A549 (cell line): ENCODE results near the gene LY86. TPM values are rescaled to one million over a fixed set of nuclear protein-coding genes. Genes with fewer than 3 reads are reported as not detected.

ENCODE experiments used
- ATAC-seq, 2 experiments: fragments of 200-7000 bp in 1 of 2; fragments of >200 bp in 1 of 2; cut with Nextera tagmentation in 1 of 2; cut with Tn5 transposase in 1 of 2; 3 replicates each; pipeline versions ENCODE4 v1.8.0 to v1.9.1; 2018 to 2020; ENCODE audit warnings: mild to moderate bottlenecking in 1 of 2, moderate library complexity in 1 of 2
- CTCF ChIA-PET: fragments of 300-600 bp; sonication (Branson Sonifier 250); formaldehyde crosslinking; extraction: SDS; loops from one replicate; lab custom pipeline; 2021; ENCODE audit warnings: antibody characterized with exemption, inconsistent platforms; lab: Yijun Ruan, JAX
- POLR2A ChIA-PET: fragments of 350-600 bp; formaldehyde crosslinking; extraction: SDS; loops from one replicate; lab custom pipeline; 2021; ENCODE audit warnings: antibody characterized with exemption, inconsistent platforms; lab: Yijun Ruan, JAX
- DNase-seq, 2 experiments: peaks; one replicate each; pipeline versions ENCODE4 v3.0.0 to v3.0.0-alpha.2; 2011 to 2016; ENCODE audit warnings: low read depth in 1 of 2, low spot score in 1 of 2
- FAIRE-seq: peaks from 2 replicates; lab custom pipeline; 2011; peaks lifted over from hg19 to GRCh38; lab: Jason Lieb, UNC
- H3K27ac ChIP-seq, 2 experiments: fragments of >200 bp; sonication (Bioruptor Twin); formaldehyde crosslinking; 3 replicates each; pipeline ENCODE4 v1.5.1; 2016 to 2017
- H3K4me1 ChIP-seq: fragments of >200 bp; sonication (Bioruptor Twin); formaldehyde crosslinking; 3 replicates; pipeline ENCODE4 v1.6.1; 2016
- H3K4me2 ChIP-seq: fragments of >200 bp; sonication (Bioruptor Twin); formaldehyde crosslinking; 3 replicates; pipeline ENCODE4 v1.6.1; 2016
- H3K4me3 ChIP-seq: fragments of >200 bp; sonication (Bioruptor Twin); formaldehyde crosslinking; 3 replicates; pipeline ENCODE4 v1.5.1; 2016
- H3K9me3 ChIP-seq: fragments of >200 bp; sonication (Bioruptor Twin); formaldehyde crosslinking; 3 replicates; pipeline ENCODE4 v1.6.1; 2016
- BHLHE40 ChIP-seq: IDR thresholded peaks from 2 replicates; pipeline ENCODE4 v1.6.1; 2012; ENCODE audit warnings: low read depth, low read length, inconsistent platforms
- CBX8 ChIP-seq: fragments of 200-600 bp; sonication (generic); IDR thresholded peaks from 2 replicates; pipeline ENCODE4 v1.6.1; 2016
- CEBPB ChIP-seq, 2 experiments: fragments of >200 bp in 1 of 2; sonication (Bioruptor Twin) in 1 of 2; formaldehyde crosslinking in 1 of 2; IDR thresholded peaks; 2 replicates each; pipeline ENCODE4 v1.6.1; 2012 to 2016
- EP300 ChIP-seq, 2 experiments: fragments of >200 bp; sonication (Bioruptor Twin); formaldehyde crosslinking; IDR thresholded peaks; 2 replicates in 1 of 2; 3 replicates in 1 of 2; pipeline ENCODE4 v1.6.1; 2016 to 2017
- ESRRA ChIP-seq: fragments of 150-350 bp; IDR thresholded peaks from 2 replicates; pipeline ENCODE4 v1.6.1; 2014; ENCODE audit warnings: mild to moderate bottlenecking, low read length, borderline replicate concordance
- HDAC2 ChIP-seq: fragments of 200-600 bp; sonication (generic); IDR thresholded peaks from 2 replicates; pipeline ENCODE4 v1.6.1; 2016
- HMGXB4 ChIP-seq: fragments of 250-450 bp; sonication (Bioruptor Pico); IDR thresholded peaks from 2 replicates; pipeline ENCODE4 v1.5.0; 2021; ENCODE audit warnings: mild to moderate bottlenecking, moderate library complexity, borderline replicate concordance
- HOXB5 ChIP-seq: fragments of 250-450 bp; sonication (Bioruptor Pico); IDR thresholded peaks from 2 replicates; pipeline ENCODE4 v1.5.0; 2020; ENCODE audit warnings: mild to moderate bottlenecking, moderate library complexity
- JUNB ChIP-seq: fragments of >200 bp; sonication (Bioruptor Twin); formaldehyde crosslinking; IDR thresholded peaks from 2 replicates; pipeline ENCODE4 v1.6.1; 2016
- MAZ ChIP-seq: fragments of 150-350 bp; IDR thresholded peaks from 2 replicates; pipeline ENCODE4 v1.6.1; 2014; ENCODE audit warnings: antibody characterized with exemption, low read depth, low read length, borderline replicate concordance
- MYC ChIP-seq: IDR thresholded peaks from 2 replicates; pipeline ENCODE4 v1.6.1; 2012; ENCODE audit warnings: mild to moderate bottlenecking, inconsistent platforms, low read length, improper control_type of control experiment, borderline replicate concordance
- NPAS2 ChIP-seq: fragments of 250-450 bp; sonication (Bioruptor Pico); IDR thresholded peaks from 2 replicates; pipeline ENCODE4 v1.8.0; 2022; ENCODE audit warnings: mild to moderate bottlenecking, moderate library complexity, borderline replicate concordance
- NR3C1 ChIP-seq: fragments of >200 bp; sonication (Bioruptor Twin); formaldehyde crosslinking; IDR thresholded peaks from 3 replicates; pipeline ENCODE4 v1.6.1; 2017
- POLR2A ChIP-seq: IDR thresholded peaks from 2 replicates; pipeline ENCODE4 v1.6.1; 2012; ENCODE audit warnings: mild to moderate bottlenecking, low read length
- POLR2AphosphoS2 ChIP-seq: conservative IDR thresholded peaks from 2 replicates; pipeline ENCODE4 v1.6.1; 2012; ENCODE audit warnings: low read length, improper control_type of control experiment, inconsistent platforms
- RAD21 ChIP-seq, 2 experiments: fragments of >200 bp in 1 of 2; sonication (Bioruptor Twin) in 1 of 2; formaldehyde crosslinking in 1 of 2; IDR thresholded peaks in 1 of 2; conservative IDR thresholded peaks in 1 of 2; 2 replicates in 1 of 2; 3 replicates in 1 of 2; pipeline ENCODE4 v1.6.1; 2012 to 2018; ENCODE audit warnings: inconsistent platforms in 1 of 2
- RARB ChIP-seq: fragments of 250-450 bp; sonication (Bioruptor Pico); IDR thresholded peaks from 2 replicates; pipeline ENCODE4 v1.8.0; 2021; ENCODE audit warnings: mild to moderate bottlenecking, moderate library complexity
- REST ChIP-seq: fragments of 200-600 bp; sonication (generic); IDR thresholded peaks from 2 replicates; pipeline ENCODE4 v1.6.1; 2016; ENCODE audit warnings: antibody characterized with exemption, mild to moderate bottlenecking, moderate library complexity
- RFX5 ChIP-seq: fragments of 450-650 bp; IDR thresholded peaks from 2 replicates; pipeline ENCODE4 v1.7.1; 2014; ENCODE audit warnings: antibody characterized with exemption, mild to moderate bottlenecking, moderate library complexity
- SREBF2 ChIP-seq: fragments of 450-650 bp; IDR thresholded peaks from 2 replicates; pipeline ENCODE4 v1.6.1; 2014; ENCODE audit warnings: mild to moderate bottlenecking, moderate library complexity
- USF2 ChIP-seq: fragments of 450-650 bp; IDR thresholded peaks from 2 replicates; pipeline ENCODE4 v1.6.1; 2014; ENCODE audit warnings: antibody characterized with exemption
- ZC3H11A ChIP-seq: fragments of 450-650 bp; IDR thresholded peaks from 2 replicates; pipeline ENCODE4 v1.6.1; 2014; ENCODE audit warnings: antibody characterized with exemption, mild to moderate bottlenecking
- ZFP36 ChIP-seq: fragments of 450-650 bp; IDR thresholded peaks from 2 replicates; pipeline ENCODE4 v1.6.1; 2014; ENCODE audit warnings: borderline replicate concordance; ENCODE audit not compliant: partially characterized antibody
- WGBS: methylation state at CpG from one replicate; pipeline ENCODE4 v1.1.6; 2017; ENCODE audit errors: missing lambda C conversion rate; 5-methylcytosine and 5-hydroxymethylcytosine counted together
- polyA plus RNA-seq, 4 experiments: library from polyadenylated mRNA; depleted of rRNA in 3 of 4; stranded (reverse); fragments of >200 nt; fragmentation: RNase III in 1 of 4; extraction: RNeasy Plus Mini Kit Qiagen cat#74134 plus additional on column Dnase treatment in 1 of 4; gene quantifications; 2 replicates in 3 of 4; 3 replicates in 1 of 4; pipeline ENCODE4 v1.2.3, GENCODE V29; 2011 to 2017
- TF ChIP-seq, protein P1 (sequence below): fragments of 250-450 bp; sonication (Bioruptor Pico); IDR thresholded peaks from 2 replicates; pipeline ENCODE4 v1.5.0; 2020; ENCODE audit warnings: low read depth, mild to moderate bottlenecking, moderate library complexity
- TF ChIP-seq, protein P2 (sequence below): fragments of >200 bp; sonication (Bioruptor Twin); formaldehyde crosslinking; IDR thresholded peaks from 2 replicates; pipeline ENCODE4 v1.6.1; 2016
- TF ChIP-seq, protein P3 (sequence below): fragments of >200 bp; sonication (Bioruptor Twin); formaldehyde crosslinking; IDR thresholded peaks from 3 replicates; pipeline ENCODE4 v1.6.1; 2016

Gene LY86
- polyA plus RNA-seq, 2 of the 4 experiments (the other 2 are of a cell fraction) = not detected

- DNase-seq = no peak
- ATAC-seq = no peak
- ChIA-PET CTCF (interaction anchor here (0.7 to 1.6 kb wide), 4 partner anchors 11 to 1414 kb away, joined by 3 to 6 read pairs (median 3); no protein-coding TSS in a partner anchor), POLR2A (no interaction called here)
- Histone ChIP-seq H3K4me2 (no peak overlapping the region), H3K4me3 (no peak overlapping the region), H3K4me1 (no peaks in the 10 kb centered on the region), H3K27ac (no peak overlapping the region), H3K9me3 (no peaks in the 10 kb centered on the region)
- no peak for FAIRE-seq
- 31% methylated on average over 7 of the region's 7 CpGs for WGBS
- no peak for TF ChIP-seq JUNB
- TF ChIP-seq RAD21 (conservative IDR thresholded peaks at IDR 0.05 in 1 of 2, IDR thresholded peaks at IDR 0.05 in 1 of 2) = no peak
- TF ChIP-seq NPAS2 = no peak
Observed at GRCh38 chr6:6557886-6558285, 30.6 kb upstream of the LY86 start.

DNA sequence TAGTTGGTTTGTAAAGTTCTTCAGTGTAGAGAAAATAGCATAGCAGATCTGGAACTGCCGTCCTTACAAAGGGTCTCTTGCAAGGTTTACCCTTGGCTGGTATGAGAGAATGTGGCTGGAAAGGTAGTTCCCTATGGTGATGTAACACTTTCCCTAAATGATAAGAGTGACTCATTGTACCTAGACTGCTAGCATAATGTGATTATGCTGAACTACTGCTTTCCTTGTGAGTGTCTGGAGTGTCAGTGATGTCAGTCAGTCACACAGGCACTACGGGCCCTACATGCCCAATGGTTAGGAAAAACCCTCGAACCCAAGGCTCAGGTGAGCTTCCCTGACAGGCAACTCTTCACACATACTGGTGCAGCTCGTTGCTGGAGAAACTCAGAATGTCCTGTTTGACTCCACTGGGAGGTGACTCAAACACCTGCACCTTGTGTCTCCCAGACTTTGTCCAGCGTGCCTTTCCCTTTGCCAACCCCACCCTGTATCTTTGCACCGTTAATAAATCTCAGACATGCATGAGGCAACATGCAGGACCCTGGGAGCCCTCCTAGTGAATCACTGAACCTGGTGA, 28.4 kb upstream of the LY86 start:
- CTCF ChIA-PET = interaction anchor here (1.2 kb wide), 1 partner anchor 13 kb away, joined by 3 read pairs; no protein-coding TSS in a partner anchor

GRCh38 chr6:6560909-6561308, 27.6 kb upstream of the LY86 start:
- no peak overlapping the region for H3K4me2 ChIP-seq
- H3K9me3 ChIP-seq = no peaks in the 10 kb centered on the region
- CTCF ChIA-PET = no interaction called here
- 38% methylated on average over 3 of the region's 3 CpGs for WGBS
- no peak overlapping the region for H3K27ac ChIP-seq
- no peaks in the 10 kb centered on the region for H3K4me1 ChIP-seq
- no peak overlapping the region for H3K4me3 ChIP-seq
- ATAC-seq (no peak), FAIRE-seq (no peak), DNase-seq (no peak)
- POLR2A ChIA-PET = no interaction called here
- no peak for TF ChIP-seq HOXB5 (CRISPR knock-in tag)
- no peak for TF ChIP-seq EP300 (IDR thresholded peaks at IDR 0.05)
- TF ChIP-seq POLR2A = no peak
- TF ChIP-seq REST = no peak
- no peak for TF ChIP-seq NPAS2
- no peak for TF ChIP-seq HDAC2
- TF ChIP-seq ESRRA = no peak
- no peak for TF ChIP-seq CEBPB (IDR thresholded peaks at IDR 0.05)
- no peak for TF ChIP-seq MYC
- TF ChIP-seq USF2 = no peak
- TF ChIP-seq, protein P1, sequence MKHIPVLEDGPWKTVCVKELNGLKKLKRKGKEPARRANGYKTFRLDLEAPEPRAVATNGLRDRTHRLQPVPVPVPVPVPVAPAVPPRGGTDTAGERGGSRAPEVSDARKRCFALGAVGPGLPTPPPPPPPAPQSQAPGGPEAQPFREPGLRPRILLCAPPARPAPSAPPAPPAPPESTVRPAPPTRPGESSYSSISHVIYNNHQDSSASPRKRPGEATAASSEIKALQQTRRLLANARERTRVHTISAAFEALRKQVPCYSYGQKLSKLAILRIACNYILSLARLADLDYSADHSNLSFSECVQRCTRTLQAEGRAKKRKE (CRISPR knock-in tag) = no peak
- TF ChIP-seq SREBF2 = no peak

More for the DNA sequence above, 28.4 kb upstream of the LY86 start:
- Histone ChIP-seq H3K4me1 (no peaks in the 10 kb centered on the region), H3K9me3 (no peaks in the 10 kb centered on the region), H3K27ac (no peak overlapping the region), H3K4me3 (no peak overlapping the region), H3K4me2 (no peak overlapping the region)
- no peak for DNase-seq
- FAIRE-seq = no peak
- POLR2A ChIA-PET = no interaction called here
- 4% methylated on average over 6 of the region's 6 CpGs for WGBS
- no peak for ATAC-seq
- no peak for TF ChIP-seq MAZ
- no peak for TF ChIP-seq POLR2AphosphoS2
- TF ChIP-seq BHLHE40 = no peak
- no peak for TF ChIP-seq RARB (CRISPR knock-in tag)
- no peak for TF ChIP-seq ZFP36
- TF ChIP-seq, protein P2, sequence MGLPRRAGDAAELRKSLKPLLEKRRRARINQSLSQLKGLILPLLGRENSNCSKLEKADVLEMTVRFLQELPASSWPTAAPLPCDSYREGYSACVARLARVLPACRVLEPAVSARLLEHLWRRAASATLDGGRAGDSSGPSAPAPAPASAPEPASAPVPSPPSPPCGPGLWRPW = no peak
- no peak for TF ChIP-seq RFX5
- TF ChIP-seq, protein P1 (CRISPR knock-in tag) = no peak
- TF ChIP-seq, protein P3, sequence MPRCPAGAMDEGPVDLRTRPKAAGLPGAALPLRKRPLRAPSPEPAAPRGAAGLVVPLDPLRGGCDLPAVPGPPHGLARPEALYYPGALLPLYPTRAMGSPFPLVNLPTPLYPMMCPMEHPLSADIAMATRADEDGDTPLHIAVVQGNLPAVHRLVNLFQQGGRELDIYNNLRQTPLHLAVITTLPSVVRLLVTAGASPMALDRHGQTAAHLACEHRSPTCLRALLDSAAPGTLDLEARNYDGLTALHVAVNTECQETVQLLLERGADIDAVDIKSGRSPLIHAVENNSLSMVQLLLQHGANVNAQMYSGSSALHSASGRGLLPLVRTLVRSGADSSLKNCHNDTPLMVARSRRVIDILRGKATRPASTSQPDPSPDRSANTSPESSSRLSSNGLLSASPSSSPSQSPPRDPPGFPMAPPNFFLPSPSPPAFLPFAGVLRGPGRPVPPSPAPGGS = no peak
- TF ChIP-seq ZC3H11A = no peak
- no peak for TF ChIP-seq NR3C1
- TF ChIP-seq CBX8 = no peak
- TF ChIP-seq HMGXB4 (CRISPR knock-in tag) = no peak
